Measurements from ENCODE around the gene USO1.

Gene USO1

DNA sequence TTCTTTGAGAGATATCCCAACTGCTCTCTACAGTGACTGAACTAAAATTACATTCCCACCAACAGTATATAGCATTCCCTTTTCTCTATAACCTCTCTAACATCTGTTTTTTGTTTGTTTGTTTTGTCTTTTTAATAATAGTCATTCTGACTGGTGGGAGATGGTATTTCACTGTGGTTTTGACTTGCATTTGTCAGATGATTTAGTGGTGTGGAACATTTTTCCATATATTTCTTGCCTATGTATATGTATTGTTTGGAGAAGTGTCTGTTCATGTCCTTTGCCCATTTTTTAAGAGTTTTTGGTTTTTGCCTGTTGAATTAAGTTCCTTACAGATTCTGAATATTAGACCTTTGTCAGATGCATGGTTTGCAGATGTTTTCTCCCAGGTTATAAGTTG is 9.0 kb downstream of the USO1 start:
- H3K9me3 ChIP-seq (ENCODE audit: low read depth, low read length): no peaks in the 10 kb centered on the region
- no peak for DNase-seq (ENCODE audit: low read depth, low spot score)
- no peak overlapping the region for H3K27ac ChIP-seq
- H3K36me3 ChIP-seq (ENCODE audit: insufficient read depth, low read length): peaks cover 10% of the 10 kb centered on the region
- no peak overlapping the region for H3K4me3 ChIP-seq
- H3K9ac ChIP-seq (ENCODE audit: insufficient read length): no peak overlapping the region
- TF ChIP-seq FOXP2 (optimal IDR thresholded peaks at IDR 0.05; ENCODE audit: control extremely low read depth, extremely low read length, insufficient read depth): no peak
- no peak for TF ChIP-seq EZH2 (IDR thresholded peaks at IDR 0.05)
- TF ChIP-seq POLR2AphosphoS5 (IDR thresholded peaks at IDR 0.05; ENCODE audit: borderline replicate concordance, low read depth, low read length): no peak

DNA sequence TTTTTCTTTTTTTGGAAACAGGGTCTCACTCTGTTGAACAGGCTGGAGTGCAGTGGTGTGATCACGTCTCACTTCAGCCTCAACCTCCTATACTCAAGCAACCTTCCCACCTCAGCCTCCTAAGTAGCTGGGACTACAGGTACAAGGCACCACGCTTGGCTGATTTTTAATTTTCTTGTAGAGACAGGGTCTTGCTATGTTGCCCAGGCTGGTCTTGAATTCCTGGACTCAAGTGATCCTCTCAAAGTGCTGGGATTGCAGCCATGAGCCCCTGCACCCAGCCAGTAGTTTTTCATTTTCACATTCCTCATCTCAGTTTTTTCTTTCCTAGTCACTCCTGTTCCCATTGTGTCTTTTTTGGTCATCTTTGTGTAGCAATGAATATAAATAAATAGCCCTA is 11.1 kb downstream of the USO1 start:
- Histone ChIP-seq H3K36me3 (ENCODE audit: insufficient read depth, low read length) (peaks cover 10% of the 10 kb centered on the region), H3K9me3 (ENCODE audit: low read depth, low read length) (no peaks in the 10 kb centered on the region), H3K27ac (no peak overlapping the region), H3K4me3 (no peak overlapping the region), H3K9ac (ENCODE audit: insufficient read length) (no peak overlapping the region)
- DNase-seq (ENCODE audit: low read depth, low spot score): no peak
- TF ChIP-seq POLR2AphosphoS5 (IDR thresholded peaks at IDR 0.05; ENCODE audit: borderline replicate concordance, low read depth, low read length): no peak
- TF ChIP-seq FOXP2 (optimal IDR thresholded peaks at IDR 0.05; ENCODE audit: control extremely low read depth, extremely low read length, insufficient read depth): no peak
- no peak for TF ChIP-seq EZH2 (IDR thresholded peaks at IDR 0.05)

DNA sequence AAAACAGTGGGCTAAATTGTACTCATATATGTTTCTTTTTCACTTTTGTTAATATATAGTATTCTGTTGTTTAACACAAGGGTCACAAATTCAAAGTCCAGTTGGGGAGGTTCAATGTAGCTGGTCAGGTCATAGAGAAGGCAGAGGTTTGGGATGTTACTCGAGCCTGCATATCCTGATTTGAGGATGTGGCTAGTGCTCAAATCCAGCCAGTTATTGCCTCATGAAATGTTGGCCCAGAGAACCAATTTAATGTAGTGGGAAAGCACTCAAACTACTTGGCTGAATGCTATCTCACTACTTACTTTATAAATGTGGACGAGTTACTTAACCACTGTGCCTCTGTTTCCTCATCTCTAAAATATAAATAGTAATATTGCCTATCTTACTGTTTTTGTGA is 12.5 kb downstream of the USO1 start:
- Histone ChIP-seq H3K36me3 (ENCODE audit: insufficient read depth, low read length) (peaks cover 10% of the 10 kb centered on the region), H3K9me3 (ENCODE audit: low read depth, low read length) (no peaks in the 10 kb centered on the region), H3K27ac (no peak overlapping the region), H3K4me3 (no peak overlapping the region), H3K9ac (ENCODE audit: insufficient read length) (no peak overlapping the region)
- TF ChIP-seq POLR2AphosphoS5 (IDR thresholded peaks at IDR 0.05; ENCODE audit: borderline replicate concordance, low read depth, low read length) (no peak), EZH2 (IDR thresholded peaks at IDR 0.05) (no peak), FOXP2 (optimal IDR thresholded peaks at IDR 0.05; ENCODE audit: control extremely low read depth, extremely low read length, insufficient read depth) (no peak)
- DNase-seq (ENCODE audit: low read depth, low spot score): no peak

DNA sequence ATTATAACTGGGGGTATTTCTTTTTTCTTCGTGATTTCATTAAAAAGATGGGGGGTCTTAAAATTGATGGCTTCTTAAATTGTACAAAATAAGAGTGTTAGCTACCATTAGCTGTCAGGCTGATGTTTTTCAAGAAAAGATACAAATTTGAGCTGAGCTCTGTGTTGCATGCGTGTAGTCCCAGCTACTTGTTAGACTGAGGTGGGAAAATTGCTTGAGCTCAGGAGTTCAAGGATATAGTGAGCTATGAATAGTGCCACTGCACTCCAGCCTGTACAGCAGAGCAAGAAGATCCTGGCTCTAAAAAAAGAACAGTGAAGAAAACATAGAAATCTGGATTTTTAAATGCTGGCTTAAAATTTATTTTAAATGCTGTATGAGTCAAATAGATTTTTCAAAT is 13.0 kb downstream of the USO1 start:
- TF ChIP-seq EZH2 (IDR thresholded peaks at IDR 0.05) (no peak), FOXP2 (optimal IDR thresholded peaks at IDR 0.05; ENCODE audit: control extremely low read depth, extremely low read length, insufficient read depth) (no peak), POLR2AphosphoS5 (IDR thresholded peaks at IDR 0.05; ENCODE audit: borderline replicate concordance, low read depth, low read length) (no peak)
- no peak overlapping the region for H3K4me3 ChIP-seq
- DNase-seq (ENCODE audit: low read depth, low spot score): no peak

DNA sequence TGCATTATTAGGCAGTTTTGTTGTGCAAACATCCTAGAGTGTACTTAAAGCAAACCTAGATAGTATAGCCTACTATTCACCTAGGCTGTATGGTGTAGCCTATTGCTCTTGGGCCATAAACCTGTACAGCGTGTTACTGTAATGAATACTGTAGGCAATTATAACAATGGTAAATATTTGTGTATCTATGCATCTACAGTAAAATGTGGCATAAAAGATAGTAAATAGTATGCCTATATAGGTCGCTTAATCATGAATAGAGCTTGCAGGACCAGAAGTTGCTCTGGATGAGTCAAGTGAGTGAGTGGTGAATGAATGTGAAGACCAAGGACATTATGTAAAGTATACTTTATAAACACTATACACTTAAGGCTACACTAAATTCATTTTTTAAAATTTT is 16.6 kb downstream of the USO1 start:
- no peak for TF ChIP-seq POLR2AphosphoS5 (IDR thresholded peaks at IDR 0.05; ENCODE audit: borderline replicate concordance, low read depth, low read length)
- no peak for TF ChIP-seq FOXP2 (optimal IDR thresholded peaks at IDR 0.05; ENCODE audit: control extremely low read depth, extremely low read length, insufficient read depth)
- TF ChIP-seq EZH2 (IDR thresholded peaks at IDR 0.05): no peak
- Histone ChIP-seq H3K27ac (no peak overlapping the region), H3K36me3 (ENCODE audit: insufficient read depth, low read length) (no peaks in the 10 kb centered on the region), H3K9me3 (ENCODE audit: low read depth, low read length) (no peaks in the 10 kb centered on the region), H3K4me3 (no peak overlapping the region), H3K9ac (ENCODE audit: insufficient read length) (no peak overlapping the region)
- DNase-seq (ENCODE audit: low read depth, low spot score): no peak

More for the DNA sequence above, 13.0 kb downstream of the USO1 start:
- H3K9me3 ChIP-seq (ENCODE audit: low read depth, low read length): no peaks in the 10 kb centered on the region
- peaks cover 7% of the 10 kb centered on the region for H3K36me3 ChIP-seq (ENCODE audit: insufficient read depth, low read length)
- H3K9ac ChIP-seq (ENCODE audit: insufficient read length): no peak overlapping the region
- no peak overlapping the region for H3K27ac ChIP-seq

DNA sequence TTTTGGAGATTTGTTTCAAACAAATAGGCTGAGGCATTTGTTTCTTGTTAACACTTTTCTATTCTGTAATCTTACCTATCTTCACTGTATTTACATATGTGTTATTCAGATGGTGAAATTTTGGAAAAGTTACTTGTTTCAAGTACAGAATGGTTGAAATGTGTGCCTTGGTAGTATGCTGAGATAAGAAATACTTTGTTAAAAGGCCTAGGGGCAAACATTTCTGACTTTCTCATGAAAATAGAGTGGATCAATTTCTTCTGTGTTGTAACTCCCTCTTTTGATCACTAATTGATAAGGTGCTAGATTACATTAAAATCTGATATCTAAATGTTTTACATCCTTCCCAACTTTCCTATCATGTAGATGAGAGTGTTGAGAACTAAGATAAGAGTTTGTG is 18.1 kb downstream of the USO1 start:
- Histone ChIP-seq H3K36me3 (ENCODE audit: insufficient read depth, low read length) (no peaks in the 10 kb centered on the region), H3K27ac (0 out of 2 replicates have a peak overlapping the region, but pooled peaks have one; percentile 7), H3K9me3 (ENCODE audit: low read depth, low read length) (no peaks in the 10 kb centered on the region), H3K4me3 (no peak overlapping the region), H3K9ac (ENCODE audit: insufficient read length) (no peak overlapping the region)
- TF ChIP-seq FOXP2 (optimal IDR thresholded peaks at IDR 0.05; ENCODE audit: control extremely low read depth, extremely low read length, insufficient read depth) (no peak), EZH2 (IDR thresholded peaks at IDR 0.05) (no peak), POLR2AphosphoS5 (IDR thresholded peaks at IDR 0.05; ENCODE audit: borderline replicate concordance, low read depth, low read length) (no peak)
- DNase-seq (ENCODE audit: low read depth, low spot score): no peak

DNA sequence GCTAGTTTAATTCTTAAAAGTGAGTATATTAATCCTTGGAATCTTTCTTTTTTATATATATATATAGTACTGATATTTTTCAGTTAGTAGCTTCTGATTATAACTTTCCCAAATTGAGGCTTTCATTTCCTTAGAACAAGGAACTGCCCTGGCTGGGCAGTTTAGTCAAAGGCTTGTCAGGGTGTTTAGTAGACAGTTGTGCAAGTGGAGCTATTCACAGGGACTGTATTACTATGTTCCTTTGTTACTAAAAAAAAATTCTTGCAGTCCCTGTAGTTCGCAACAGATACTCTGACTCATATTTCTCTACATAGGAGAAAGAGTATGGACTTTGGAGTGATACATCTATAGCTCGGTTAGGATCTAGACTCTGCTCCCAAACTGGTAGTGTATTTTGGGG is 20.8 kb downstream of the USO1 start:
- no peak for TF ChIP-seq EZH2 (IDR thresholded peaks at IDR 0.05)
- no peak for TF ChIP-seq FOXP2 (optimal IDR thresholded peaks at IDR 0.05; ENCODE audit: control extremely low read depth, extremely low read length, insufficient read depth)
- TF ChIP-seq POLR2AphosphoS5 (IDR thresholded peaks at IDR 0.05; ENCODE audit: borderline replicate concordance, low read depth, low read length): no peak
- DNase-seq (ENCODE audit: low read depth, low spot score): no peak
- Histone ChIP-seq H3K9me3 (ENCODE audit: low read depth, low read length) (no peaks in the 10 kb centered on the region), H3K36me3 (ENCODE audit: insufficient read depth, low read length) (no peaks in the 10 kb centered on the region), H3K4me3 (no peak overlapping the region), H3K9ac (ENCODE audit: insufficient read length) (no peak overlapping the region), H3K27ac (no peak overlapping the region)

DNA sequence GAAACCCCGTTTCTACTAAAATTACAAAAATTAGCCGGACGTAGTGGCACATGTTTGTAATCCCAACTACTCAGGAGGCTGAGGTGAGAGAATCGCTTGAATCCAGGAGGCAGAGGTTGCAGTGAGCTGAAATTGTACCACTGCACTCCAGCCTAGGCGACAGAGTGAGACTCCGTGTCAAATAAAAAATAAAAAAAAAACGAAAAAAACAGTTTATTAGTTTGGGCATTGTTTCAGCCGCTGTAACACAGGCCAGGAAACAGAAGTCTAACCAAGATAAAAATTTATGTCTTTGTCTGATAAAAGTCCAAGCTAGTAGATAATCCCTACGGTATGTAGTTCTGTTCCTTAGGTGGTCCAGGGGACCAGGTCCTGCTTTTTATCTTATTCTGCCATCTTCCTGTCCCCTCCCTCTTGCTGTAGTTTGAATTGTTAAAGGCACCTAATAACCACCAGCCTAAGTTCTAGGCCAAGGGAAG is 21.4 kb downstream of the USO1 start:
- DNase-seq (ENCODE audit: low read depth, low spot score): no peak
- H3K9me3 ChIP-seq (ENCODE audit: low read depth, low read length): no peaks in the 10 kb centered on the region
- TF ChIP-seq FOXP2 (optimal IDR thresholded peaks at IDR 0.05; ENCODE audit: control extremely low read depth, extremely low read length, insufficient read depth) (no peak), EZH2 (IDR thresholded peaks at IDR 0.05) (no peak), POLR2AphosphoS5 (IDR thresholded peaks at IDR 0.05; ENCODE audit: borderline replicate concordance, low read depth, low read length) (no peak)
- no peak overlapping the region for H3K4me3 ChIP-seq
- no peak overlapping the region for H3K9ac ChIP-seq (ENCODE audit: insufficient read length)
- H3K27ac ChIP-seq: no peak overlapping the region
- H3K36me3 ChIP-seq (ENCODE audit: insufficient read depth, low read length): no peaks in the 10 kb centered on the region

DNA sequence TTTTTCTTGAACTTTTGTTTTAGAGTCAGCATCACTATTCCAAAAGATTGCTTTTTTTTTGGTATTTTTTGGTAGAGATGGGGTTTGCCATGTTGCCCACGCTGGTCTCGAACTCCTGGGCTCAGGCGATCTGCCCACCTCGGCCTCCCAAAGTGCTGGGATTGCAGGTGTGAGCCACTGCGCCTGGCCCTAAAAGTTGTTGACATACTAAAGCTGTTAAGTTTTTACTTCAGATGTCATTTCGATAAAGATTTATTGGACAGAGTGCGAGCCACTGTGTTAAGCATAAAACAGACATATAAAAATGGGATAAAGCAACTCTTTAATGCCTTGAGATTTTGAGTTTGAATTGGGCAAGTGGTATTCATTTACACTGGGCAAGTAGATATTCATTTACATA is 28.3 kb downstream of the USO1 start:
- Histone ChIP-seq H3K4me3 (no peak overlapping the region), H3K36me3 (ENCODE audit: insufficient read depth, low read length) (peaks cover 32% of the 10 kb centered on the region), H3K27ac (no peak overlapping the region), H3K9ac (ENCODE audit: insufficient read length) (no peak overlapping the region), H3K9me3 (ENCODE audit: low read depth, low read length) (no peaks in the 10 kb centered on the region)
- TF ChIP-seq POLR2AphosphoS5 (IDR thresholded peaks at IDR 0.05; ENCODE audit: borderline replicate concordance, low read depth, low read length) (no peak), FOXP2 (optimal IDR thresholded peaks at IDR 0.05; ENCODE audit: control extremely low read depth, extremely low read length, insufficient read depth) (no peak), EZH2 (IDR thresholded peaks at IDR 0.05) (no peak)
- no peak for DNase-seq (ENCODE audit: low read depth, low spot score)
